DOHH2 (cell line): ENCODE data around the gene CCL23.

Experiments
- H3F3A ChIP-seq: fragments of 200-600 bp; sonication (generic), shearing (Covaris generic); 2 replicates; pipeline ENCODE4 v1.6.0; 2016; ENCODE audit warnings: antibody characterized with exemption, mild to moderate bottlenecking; ENCODE audit not compliant: control insufficient read depth, insufficient read depth
- H3K27ac ChIP-seq: fragments of 200-600 bp; sonication (generic); 2 replicates; pipeline ENCODE4 v1.5.1; 2014; ENCODE audit warnings: low read depth, mild to moderate bottlenecking, low read length, moderate library complexity
- H3K27me3 ChIP-seq: fragments of 200-600 bp; sonication (generic); 2 replicates; pipeline ENCODE4 v1.6.1; 2014; ENCODE audit warnings: mild to moderate bottlenecking, low read length, mixed read lengths; ENCODE audit not compliant: control insufficient read depth
- H3K36me3 ChIP-seq: fragments of 200-600 bp; sonication (generic); 2 replicates; pipeline ENCODE4 v1.6.1; 2014; ENCODE audit warnings: mild to moderate bottlenecking, low read length, moderate library complexity, mixed read lengths; ENCODE audit not compliant: control insufficient read depth
- H3K4me1 ChIP-seq: fragments of 200-600 bp; sonication (generic); 2 replicates; pipeline ENCODE4 v1.6.1; 2014; ENCODE audit warnings: mild to moderate bottlenecking, low read length, mixed read lengths; ENCODE audit not compliant: control insufficient read depth
- H3K4me2 ChIP-seq: fragments of 200-600 bp; sonication (generic); 2 replicates; pipeline ENCODE4 v1.6.0; 2014; ENCODE audit warnings: mild to moderate bottlenecking, low read length, moderate library complexity
- H3K4me3 ChIP-seq: fragments of 200-600 bp; sonication (generic); 2 replicates; pipeline ENCODE4 v1.5.1; 2014; ENCODE audit warnings: mild to moderate bottlenecking, low read length, mixed read lengths
- H3K79me2 ChIP-seq: fragments of 200-600 bp; sonication (generic); 2 replicates; pipeline ENCODE4 v1.6.1; 2014; ENCODE audit warnings: mild to moderate bottlenecking, low read length, mixed read lengths; ENCODE audit not compliant: control insufficient read depth
- H3K9me2 ChIP-seq: fragments of 200-600 bp; sonication (generic); replicated peaks from 2 replicates; pipeline ENCODE4 v1.6.1; 2014; ENCODE audit warnings: mild to moderate bottlenecking, low read length, mixed read lengths; ENCODE audit not compliant: control insufficient read depth
- H3K9me3 ChIP-seq: fragments of 200-600 bp; sonication (generic); 2 replicates; pipeline ENCODE4 v1.6.1; 2014; ENCODE audit warnings: antibody characterized with exemption, low read length, mixed read lengths; ENCODE audit not compliant: control insufficient read depth, insufficient read depth
- H4K20me1 ChIP-seq: fragments of 200-600 bp; sonication (generic); 2 replicates; pipeline ENCODE4 v1.6.0; 2014; ENCODE audit warnings: low read depth, mild to moderate bottlenecking, antibody characterized with exemption, low read length, moderate library complexity; ENCODE audit not compliant: control insufficient read depth, insufficient read depth
- CTCF ChIP-seq: fragments of 200-600 bp; sonication (generic); IDR thresholded peaks from one replicate; pipeline ENCODE4 v1.5.1; 2014; ENCODE audit warnings: antibody characterized with exemption, mild to moderate bottlenecking, low read depth, low read length; ENCODE audit not compliant: poor library complexity, severe bottlenecking
- EZH2phosphoT487 ChIP-seq: fragments of 200-600 bp; sonication (generic); IDR thresholded peaks from 2 replicates; pipeline ENCODE4 v1.6.1; 2017; ENCODE audit warnings: borderline replicate concordance, mild to moderate bottlenecking, antibody characterized with exemption, low read length, moderate library complexity, mixed read lengths

CCL23 gene

GRCh38 chr17:36030956-36031355 is 13.2 kb upstream of the CCL23 start:
- Histone ChIP-seq H3F3A (no peaks in the 10 kb centered on the region), H3K9me2 (no peaks in the 10 kb centered on the region), H3K27me3 (peaks cover 37% of the 10 kb centered on the region), H3K9me3 (no peaks in the 10 kb centered on the region), H3K79me2 (no peaks in the 10 kb centered on the region), H3K4me1 (peaks cover 5% of the 10 kb centered on the region; the same call in 1 of the 2 replicates), H3K4me2 (no peak overlapping the region), H3K4me3 (no peak overlapping the region), H3K36me3 (no peaks in the 10 kb centered on the region), H3K27ac (no peak overlapping the region), H4K20me1 (no peaks in the 10 kb centered on the region)
- TF ChIP-seq EZH2phosphoT487, result no peak
- no peak for TF ChIP-seq CTCF

GRCh38 chr17:36027761-36028160 is 10.0 kb upstream of the CCL23 start:
- TF ChIP-seq EZH2phosphoT487, result no peak
- TF ChIP-seq CTCF, result no peak
- H3K79me2 ChIP-seq, result no peaks in the 10 kb centered on the region
- H3K9me3 ChIP-seq, result no peaks in the 10 kb centered on the region
- H4K20me1 ChIP-seq, result no peaks in the 10 kb centered on the region
- H3K27ac ChIP-seq, result no peak overlapping the region
- H3K9me2 ChIP-seq, result no peaks in the 10 kb centered on the region
- H3F3A ChIP-seq, result no peaks in the 10 kb centered on the region
- H3K4me3 ChIP-seq, result no peak overlapping the region
- peaks cover 17% of the 10 kb centered on the region for H3K27me3 ChIP-seq
- no peak overlapping the region for H3K4me2 ChIP-seq
- no peaks in the 10 kb centered on the region for H3K36me3 ChIP-seq
- H3K4me1 ChIP-seq, result no peaks in the 10 kb centered on the region

- no peaks in the 10 kb centered on the region for H3F3A ChIP-seq
- H3K9me3 ChIP-seq, result no peaks in the 10 kb centered on the region
- H3K4me3 ChIP-seq, result no peak overlapping the region
- H3K4me1 ChIP-seq, result no peaks in the 10 kb centered on the region
- H3K79me2 ChIP-seq, result no peaks in the 10 kb centered on the region
- H3K9me2 ChIP-seq, result no peaks in the 10 kb centered on the region
- H3K27ac ChIP-seq, result no peak overlapping the region
- TF ChIP-seq CTCF (no peak), EZH2phosphoT487 (no peak)
- H3K27me3 ChIP-seq, result peaks cover 6% of the 10 kb centered on the region
- H3K36me3 ChIP-seq, result no peaks in the 10 kb centered on the region
- H4K20me1 ChIP-seq, result no peaks in the 10 kb centered on the region
- no peak overlapping the region for H3K4me2 ChIP-seq
These were observed 6.5 kb upstream of the CCL23 start for GRCh38 chr17:36024106-36024869.
